ENCODE measurements around the gene KCNMA1. TPM values are rescaled to one million over a fixed set of nuclear protein-coding genes. Genes with fewer than 3 reads are reported as not detected.
"Not testable (repeated sequence)": the region's sequence is repeated elsewhere in the genome, so short reads cannot be mapped to it uniquely, and the experiment has no call there.

The KCNMA1 gene
- total and polyA plus RNA-seq, 8 donors = 0.92 to 155 (median 54.3) TPM

- no peaks in the 10 kb centered on the region for H3K36me3 ChIP-seq
- TF ChIP-seq POLR2A (IDR thresholded peaks at IDR 0.05) (no peak), CTCF (IDR thresholded peaks at IDR 0.05) (no peak), POLR2AphosphoS5 (IDR thresholded peaks at IDR 0.05) (no peak), EP300 (IDR thresholded peaks at IDR 0.05) (no peak)
- intact Hi-C loops (cut with DNase I; ENCODE audit: low total_unique reads) = no loop called here
- H3K9me3 ChIP-seq = no peaks in the 10 kb centered on the region
- DNase-seq = no peak
- 74 to 83% (median 80%) methylated on average over 4 of the region's 4 CpGs for WGBS, 5 donors
- no peak overlapping the region for H3K4me3 ChIP-seq
- peaks cover 0 to 46% (median 8%) of the 10 kb centered on the region in 4 donors for H3K4me1 ChIP-seq
- H3K27ac ChIP-seq = no peak overlapping the region
- H3K27me3 ChIP-seq = no peaks in the 10 kb centered on the region
These were observed 115.3 kb downstream of the KCNMA1 start for GRCh38 chr10:77522268-77522809.

DNA sequence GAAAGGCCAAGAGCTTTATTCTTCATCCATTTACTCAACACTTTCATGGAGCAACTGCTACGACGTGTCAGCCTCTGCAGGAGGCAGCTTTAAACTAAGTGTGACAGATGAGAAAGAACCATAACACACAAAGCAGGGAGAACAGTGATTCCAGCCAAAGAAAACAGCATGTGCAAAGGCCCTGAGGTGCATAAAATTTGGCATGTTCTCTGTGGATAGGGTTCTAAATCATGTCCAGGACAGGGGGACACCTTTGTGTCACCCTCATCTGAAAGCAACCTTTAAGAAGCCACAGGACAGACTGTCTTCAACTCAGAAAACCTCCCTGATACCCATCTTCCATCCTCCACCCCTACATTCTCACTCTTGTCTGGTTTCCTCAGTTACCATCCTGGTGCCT lies 116.6 kb downstream of the KCNMA1 start:
- H3K27ac ChIP-seq = no peak overlapping the region
- no peaks in the 10 kb centered on the region for H3K27me3 ChIP-seq
- no peak for DNase-seq
- H3K36me3 ChIP-seq = no peaks in the 10 kb centered on the region
- H3K9me3 ChIP-seq = no peaks in the 10 kb centered on the region
- intact Hi-C loops (cut with DNase I; ENCODE audit: low total_unique reads) = no loop called here
- WGBS, 5 donors = 87 to 96% (median 89%) methylated on average over 2 of the region's 2 CpGs
- no peak for TF ChIP-seq EP300 (IDR thresholded peaks at IDR 0.05)
- no peak for TF ChIP-seq POLR2AphosphoS5 (IDR thresholded peaks at IDR 0.05)
- no peak for TF ChIP-seq CTCF (IDR thresholded peaks at IDR 0.05)
- no peak for TF ChIP-seq POLR2A (IDR thresholded peaks at IDR 0.05)
- H3K4me1 ChIP-seq = peaks cover 0 to 42% (median 3%) of the 10 kb centered on the region in 4 donors
- H3K4me3 ChIP-seq = no peak overlapping the region

DNA sequence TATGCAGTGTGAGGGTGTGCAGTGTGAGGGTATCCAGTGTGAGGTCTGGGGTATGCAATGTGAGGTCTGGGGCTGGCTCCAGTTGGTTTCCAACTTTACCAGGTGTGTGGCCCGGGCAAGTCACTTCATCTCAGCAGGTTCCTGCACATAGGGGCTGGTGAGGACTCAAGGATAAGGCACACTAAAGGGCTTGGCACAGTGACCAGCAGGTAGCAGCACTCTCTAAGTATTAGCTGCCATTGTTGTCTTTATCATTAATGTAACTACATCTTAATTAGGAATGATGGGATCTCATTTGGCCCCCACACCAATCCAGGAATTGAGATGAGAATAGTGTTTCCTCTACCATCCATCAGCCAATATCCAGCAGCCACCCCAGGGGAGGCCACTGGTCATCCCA lies 117.3 kb downstream of the KCNMA1 start:
- TF ChIP-seq POLR2A (IDR thresholded peaks at IDR 0.05) (no peak), CTCF (IDR thresholded peaks at IDR 0.05) (no peak), EP300 (IDR thresholded peaks at IDR 0.05) (no peak), POLR2AphosphoS5 (IDR thresholded peaks at IDR 0.05) (no peak)
- no peaks in the 10 kb centered on the region for H3K36me3 ChIP-seq
- no peak overlapping the region for H3K27ac ChIP-seq
- no peak for DNase-seq
- H3K9me3 ChIP-seq = no peaks in the 10 kb centered on the region
- H3K27me3 ChIP-seq = no peaks in the 10 kb centered on the region
- no peak overlapping the region for H3K4me3 ChIP-seq
- WGBS, 5 donors = 77 to 95% (median 77%) methylated on average over 1 of the region's 1 CpG
- intact Hi-C loops (cut with DNase I; ENCODE audit: low total_unique reads) = no loop called here
- peaks cover 0 to 42% (median 3%) of the 10 kb centered on the region in 4 donors for H3K4me1 ChIP-seq

DNA sequence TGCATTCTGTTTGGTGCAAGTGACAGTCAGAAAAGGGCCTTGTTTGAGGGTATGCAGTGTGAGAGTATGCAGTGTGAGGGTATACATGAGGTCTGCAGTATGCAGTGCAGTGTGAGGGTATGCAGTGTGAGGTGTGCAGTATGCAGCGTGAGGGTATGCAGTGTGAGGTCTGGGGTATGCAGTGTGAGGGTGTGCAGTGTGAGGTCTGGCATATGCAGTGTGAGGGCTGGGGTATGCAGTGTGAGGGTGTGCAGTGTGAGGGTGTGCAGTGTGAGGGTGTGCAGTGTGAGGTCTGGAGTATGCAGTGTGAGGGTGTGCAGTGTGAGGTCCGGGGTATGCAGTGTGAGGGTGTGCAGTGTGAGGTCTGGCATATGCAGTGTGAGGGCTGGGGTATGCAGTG lies 117.8 kb downstream of the KCNMA1 start:
- H3K27me3 ChIP-seq; H3K9me3 ChIP-seq; H3K4me3 ChIP-seq; intact Hi-C loops (cut with DNase I; ENCODE audit: low total_unique reads); H3K36me3 ChIP-seq; DNase-seq; H3K27ac ChIP-seq: not testable (repeated sequence)
- H3K4me1 ChIP-seq = peaks cover 0 to 44% (median 3%) of the 10 kb centered on the region in 4 donors
- WGBS, 5 donors = 75 to 90% (median 81%) methylated on average over 2 of the region's 2 CpGs

- WGBS, 5 donors = 81 to 92% (median 90%) methylated on average over 6 of the region's 6 CpGs
- no peaks in the 10 kb centered on the region for H3K9me3 ChIP-seq
- TF ChIP-seq CTCF (IDR thresholded peaks at IDR 0.05) = no peak
- TF ChIP-seq EP300 (IDR thresholded peaks at IDR 0.05) = no peak
- no peak for TF ChIP-seq POLR2A (IDR thresholded peaks at IDR 0.05)
- H3K4me1 ChIP-seq = peaks cover 0 to 45% (median 6%) of the 10 kb centered on the region in 4 donors
- DNase-seq = no peak
- intact Hi-C loops (cut with DNase I; ENCODE audit: low total_unique reads) = no loop called here
- H3K27me3 ChIP-seq = no peaks in the 10 kb centered on the region
- H3K27ac ChIP-seq = no peak overlapping the region
- no peak overlapping the region for H3K4me3 ChIP-seq
- no peaks in the 10 kb centered on the region for H3K36me3 ChIP-seq
These were observed 118.7 kb downstream of the KCNMA1 start for GRCh38 chr10:77518910-77519274.
